ENCODE measurements around the gene CNST.
A peak's percentile ranks its signal among the peaks of the same experiment; 100 is the strongest.
"Not testable (repeated sequence)": the region's sequence is repeated elsewhere in the genome, so short reads cannot be mapped to it uniquely, and the experiment has no call there.

CNST gene

DNA sequence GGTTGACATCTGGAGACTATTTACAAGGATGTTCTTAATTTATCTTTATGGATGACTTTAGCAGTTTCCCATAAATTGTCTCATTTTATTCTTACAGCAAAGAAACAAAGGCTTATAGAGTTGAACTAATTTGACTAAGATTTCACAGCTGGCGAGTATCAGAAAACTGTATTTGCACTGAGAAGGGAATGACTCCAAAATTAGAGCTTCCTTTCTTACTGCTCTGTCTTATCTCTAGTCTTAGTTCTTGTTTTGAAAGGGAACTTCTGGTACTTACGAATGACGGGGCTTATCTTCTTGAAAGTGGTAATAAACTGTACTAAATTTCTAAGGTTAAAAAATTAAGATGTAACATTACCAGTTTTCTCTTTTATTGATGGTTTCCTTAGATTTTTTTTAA, 13.6 kb downstream of the CNST start:
- no peak overlapping the region for H3K4me3 ChIP-seq (ENCODE audit: low read length)
- DNase-seq (ENCODE audit: low read depth, low spot score), result no peak

DNA sequence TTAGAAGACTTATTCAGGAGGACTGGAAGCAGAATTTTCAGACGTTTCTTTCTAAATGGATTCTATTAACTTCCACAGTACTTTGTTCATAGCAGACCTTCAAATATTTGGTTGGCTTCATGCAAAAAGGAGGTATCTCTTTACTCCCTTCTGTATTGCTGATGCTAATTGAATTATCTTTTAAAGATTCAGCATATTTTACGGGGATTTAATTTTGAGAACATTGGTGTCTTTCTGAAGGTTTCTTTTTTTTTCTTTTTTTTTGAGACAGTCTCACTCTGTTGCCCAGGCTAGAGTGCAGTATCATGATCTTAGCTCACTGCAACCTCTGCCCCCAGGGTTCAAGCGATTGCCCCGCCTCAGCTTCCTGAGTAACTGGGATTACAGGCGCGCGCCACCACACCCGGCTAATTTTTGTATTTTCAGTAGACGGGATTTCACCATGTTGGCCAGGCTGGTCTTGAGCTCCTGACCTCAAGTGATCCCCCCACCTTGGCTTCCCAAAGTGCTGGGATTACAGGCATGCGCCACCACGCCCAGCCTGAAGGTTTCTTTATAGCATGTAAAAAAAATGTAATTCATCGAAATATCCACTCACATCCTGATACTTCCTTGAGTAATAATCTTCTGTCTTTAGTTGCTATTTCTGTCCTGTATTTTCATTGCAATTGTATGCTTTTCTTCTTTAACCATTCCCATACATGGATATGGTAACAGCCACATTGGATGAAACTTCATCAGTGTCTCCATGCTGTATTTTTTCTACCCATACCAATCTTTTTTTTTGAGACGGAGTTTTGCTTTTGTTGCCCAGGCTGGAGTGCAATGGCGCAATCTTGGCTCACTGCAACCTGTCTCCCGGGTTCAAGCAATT, 14.5 kb downstream of the CNST start:
- DNase-seq (ENCODE audit: low read depth, low spot score), result no peak
- no peak overlapping the region for H3K4me3 ChIP-seq (ENCODE audit: low read length)

DNA sequence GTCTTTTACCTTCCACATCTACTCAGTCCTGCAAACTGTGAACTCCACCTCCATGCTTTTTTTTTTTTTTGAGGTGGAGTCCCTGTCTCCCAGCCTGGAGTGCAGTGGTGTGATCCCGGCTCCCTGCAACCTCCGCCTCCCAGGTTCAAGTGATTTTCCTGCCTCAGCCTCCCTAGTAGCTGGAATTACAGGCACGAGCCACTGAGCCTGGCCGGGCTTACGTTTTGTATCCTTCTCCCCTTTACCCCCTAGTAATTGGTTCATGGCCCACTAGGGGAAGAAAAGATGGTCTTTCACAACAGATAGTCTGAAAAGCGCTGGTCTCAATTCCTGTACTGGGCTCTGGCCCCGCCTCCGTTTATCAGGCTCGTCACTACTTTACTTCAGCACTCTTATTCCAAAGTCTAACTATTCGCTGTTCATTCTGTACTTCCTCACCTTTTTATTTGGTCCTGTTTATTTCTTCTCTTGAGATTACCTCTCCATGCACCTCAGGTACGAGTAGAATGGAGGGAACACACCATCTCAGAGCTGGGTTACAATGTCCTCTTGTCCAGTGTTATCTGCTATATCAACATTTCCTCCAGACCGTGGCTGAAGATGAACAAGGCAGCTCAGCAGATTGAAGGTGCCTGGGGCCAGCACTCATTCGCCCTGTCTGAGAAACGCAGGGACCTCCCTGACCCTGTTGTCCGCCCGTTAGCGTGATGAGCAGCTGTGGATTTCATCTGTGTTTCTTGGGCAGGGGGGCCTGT, 16.2 kb downstream of the CNST start:
- no peak for DNase-seq (ENCODE audit: low read depth, low spot score)
- H3K4me3 ChIP-seq (ENCODE audit: low read length), result no peak overlapping the region

DNA sequence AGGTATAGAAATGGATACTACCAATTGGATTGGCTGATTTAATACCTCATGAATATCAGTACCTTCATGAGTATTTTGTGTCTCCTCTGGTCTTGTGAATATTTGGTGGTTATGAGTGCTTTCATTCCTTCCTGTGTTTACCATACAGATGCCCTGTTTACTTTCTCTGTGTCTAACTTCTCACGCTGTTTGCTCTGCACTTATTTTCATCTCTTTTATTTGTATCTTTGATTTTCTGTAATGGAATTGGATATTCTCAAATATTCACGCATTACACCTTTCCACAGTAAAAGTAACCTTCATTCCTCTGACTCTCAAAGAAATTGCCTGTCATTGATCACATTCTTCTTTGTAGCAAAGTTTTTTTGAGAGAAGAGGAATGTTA, 16.8 kb downstream of the CNST start:
- no peak overlapping the region for H3K4me3 ChIP-seq (ENCODE audit: low read length)
- DNase-seq (ENCODE audit: low read depth, low spot score), result no peak

DNA sequence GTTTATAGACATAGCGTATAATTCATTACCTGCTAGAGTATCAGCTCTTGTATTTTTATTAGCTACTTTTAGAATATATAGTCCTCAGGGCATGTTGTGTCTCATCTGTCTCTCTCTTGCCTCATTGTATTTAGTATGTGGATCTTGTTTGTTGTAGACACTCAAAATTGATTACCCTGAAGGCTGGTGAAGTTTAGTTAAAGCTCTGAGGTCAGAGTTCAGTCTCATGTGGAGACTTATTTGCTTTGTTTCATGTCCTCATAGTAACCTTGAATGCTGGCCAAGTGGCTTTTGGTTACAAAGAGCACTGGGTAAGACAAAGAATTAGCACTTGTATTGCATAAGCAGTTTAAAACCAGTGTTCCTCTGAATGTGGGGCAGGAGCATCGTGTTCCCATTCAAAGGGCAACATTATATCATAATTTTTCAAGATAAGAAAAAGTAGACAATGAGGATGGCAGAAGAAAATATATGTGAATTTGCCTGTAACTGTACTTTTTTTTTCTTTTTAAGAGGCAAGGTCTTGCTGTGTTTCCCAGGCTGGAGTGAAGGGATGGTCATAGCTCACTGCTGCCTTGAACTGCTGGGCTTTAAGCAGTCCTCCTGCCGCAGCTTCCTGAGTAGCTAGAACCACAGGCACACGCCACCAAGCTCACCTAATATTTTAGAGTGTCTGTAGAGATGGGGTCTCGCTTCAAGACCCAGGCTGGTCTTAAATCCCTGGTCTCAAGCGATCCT, 17.4 kb downstream of the CNST start:
- no peak overlapping the region for H3K4me3 ChIP-seq (ENCODE audit: low read length)
- DNase-seq (ENCODE audit: low read depth, low spot score), result no peak

DNA sequence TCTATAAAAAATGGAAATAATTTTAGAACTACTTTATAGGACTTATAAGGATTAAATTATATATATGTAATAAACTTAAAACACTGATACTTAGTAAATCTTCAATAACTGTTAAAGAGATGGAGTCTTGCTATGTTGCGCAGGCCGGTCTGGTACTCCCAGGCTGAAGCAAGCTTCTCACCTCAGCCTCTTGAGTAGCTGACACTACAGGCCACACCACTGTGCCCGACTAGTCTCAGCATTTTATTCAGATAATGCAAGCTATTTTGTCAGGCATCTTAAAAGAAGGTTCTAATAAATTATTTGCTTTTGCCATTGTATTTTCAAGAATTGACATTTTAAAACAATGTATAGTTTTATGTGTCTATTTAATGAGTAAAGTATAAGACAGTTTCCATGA, 20.8 kb downstream of the CNST start:
- no peak overlapping the region for H3K4me3 ChIP-seq (ENCODE audit: low read length)

DNA sequence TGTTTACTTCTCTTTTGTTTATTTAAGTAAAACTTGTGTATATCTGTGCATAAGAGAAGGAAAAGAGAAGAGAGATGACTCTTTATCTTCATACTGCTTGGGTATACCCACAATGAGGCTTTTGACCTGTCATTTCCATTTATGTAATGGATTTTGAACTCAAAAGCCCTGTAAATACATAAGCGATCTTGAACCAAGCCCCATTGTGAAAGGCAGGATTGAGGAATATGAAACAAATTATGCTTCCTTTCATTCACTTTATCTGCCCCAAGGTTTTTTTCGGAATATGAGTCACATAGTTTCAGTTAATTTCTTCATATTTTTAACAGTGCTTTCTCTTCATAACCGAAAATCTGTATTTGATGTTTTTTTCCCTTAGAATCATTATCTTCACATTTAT, 21.4 kb downstream of the CNST start:
- DNase-seq (ENCODE audit: low read depth, low spot score), result no peak
- H3K4me3 ChIP-seq (ENCODE audit: low read length), result no peak overlapping the region

More for the DNA sequence above, 20.8 kb downstream of the CNST start:
- DNase-seq (ENCODE audit: low read depth, low spot score), result no peak

DNA sequence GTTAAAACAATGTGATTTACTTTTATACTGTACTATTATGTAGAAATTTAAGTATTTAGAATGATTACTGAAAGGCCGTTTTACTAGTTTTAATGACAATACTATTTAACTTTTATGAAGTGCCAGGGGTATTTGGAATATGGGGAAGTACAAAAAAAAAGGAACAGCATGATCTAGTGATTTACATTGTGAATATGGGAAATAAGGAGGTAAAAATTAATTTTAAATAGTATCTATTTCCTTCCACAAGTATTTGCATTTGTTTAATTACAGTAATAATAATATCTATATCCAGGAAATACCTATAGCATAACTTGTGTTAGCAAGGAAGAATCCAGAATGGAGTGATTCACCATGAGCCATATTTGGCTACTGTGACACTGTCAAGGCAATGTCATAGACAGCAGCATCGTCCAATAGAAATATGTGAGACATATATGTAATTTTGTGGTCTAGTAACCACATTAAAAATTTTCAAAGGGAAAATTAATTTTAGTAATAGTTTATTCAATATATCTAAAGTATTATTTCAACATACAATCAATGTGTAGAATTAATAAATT, 22.0 kb downstream of the CNST start:
- no peak for DNase-seq (ENCODE audit: low read depth, low spot score)
- H3K4me3 ChIP-seq (ENCODE audit: low read length), result no peak overlapping the region

DNA sequence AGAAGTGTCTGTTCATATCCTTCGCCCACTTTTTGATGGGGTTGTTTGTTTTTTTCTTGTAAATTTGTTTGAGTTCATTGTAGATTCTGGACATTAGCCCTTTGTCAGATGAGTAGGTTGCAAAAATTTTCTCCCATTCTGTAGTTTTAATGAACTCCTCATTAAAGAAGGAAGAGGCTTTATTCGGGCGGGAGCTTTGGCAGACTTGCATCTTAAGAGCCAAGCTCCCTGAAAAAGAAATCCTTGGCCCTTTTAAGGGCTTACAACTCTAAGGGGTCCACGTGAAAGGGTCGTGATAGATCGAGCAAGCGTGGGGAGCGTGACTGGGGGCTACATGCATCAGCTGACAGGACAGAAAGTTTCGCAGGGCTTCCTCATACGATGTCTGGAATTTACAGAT, 23.7 kb downstream of the CNST start:
- H3K4me3 ChIP-seq (ENCODE audit: low read length), result not testable (repeated sequence)

DNA sequence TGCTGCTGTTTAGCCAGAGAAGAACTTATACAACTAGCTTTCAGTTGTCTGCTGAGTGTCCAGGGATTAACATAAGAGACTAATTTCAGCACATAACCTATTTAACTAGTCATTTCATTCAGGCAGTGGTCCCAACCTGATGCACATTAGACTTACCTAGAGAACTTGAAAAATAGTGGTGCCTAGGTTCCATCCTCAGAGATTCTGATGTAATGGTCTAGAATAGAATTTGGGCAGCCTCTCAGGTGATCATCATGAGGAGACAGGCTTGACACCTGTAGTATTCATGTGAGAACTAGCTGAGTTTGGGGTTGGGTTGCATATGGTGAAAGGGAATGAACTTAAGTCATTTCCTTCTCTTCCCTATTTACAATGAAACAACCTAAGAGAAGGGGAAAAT, 24.8 kb downstream of the CNST start:
- no peak for DNase-seq (ENCODE audit: low read depth, low spot score)
- H3K4me3 ChIP-seq (ENCODE audit: low read length), result no peak overlapping the region

More for the DNA sequence above, 23.7 kb downstream of the CNST start:
- not testable (repeated sequence) for DNase-seq (ENCODE audit: low read depth, low spot score)

DNA sequence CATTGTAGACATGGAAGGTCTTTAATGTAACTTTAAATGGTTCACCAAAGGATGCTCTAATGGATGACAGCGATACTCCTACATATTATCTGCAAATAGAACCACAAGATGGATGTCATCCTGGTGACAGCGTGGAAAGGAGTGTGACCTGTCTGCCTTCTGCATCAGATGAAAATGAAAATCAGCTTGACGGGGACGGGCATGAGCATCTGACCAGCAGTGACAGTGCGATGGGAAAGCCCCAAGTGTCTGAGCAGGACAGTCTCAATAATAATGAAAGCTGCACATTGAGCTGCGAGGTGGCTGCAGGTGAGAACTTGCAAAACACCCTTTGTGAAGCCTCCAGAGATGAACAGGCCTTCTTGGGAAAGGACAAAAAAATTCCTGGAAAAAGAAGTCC, 25.2 kb downstream of the CNST start:
- H3K4me3 ChIP-seq (ENCODE audit: low read length), result no peak overlapping the region
- DNase-seq (ENCODE audit: low read depth, low spot score), result no peak

DNA sequence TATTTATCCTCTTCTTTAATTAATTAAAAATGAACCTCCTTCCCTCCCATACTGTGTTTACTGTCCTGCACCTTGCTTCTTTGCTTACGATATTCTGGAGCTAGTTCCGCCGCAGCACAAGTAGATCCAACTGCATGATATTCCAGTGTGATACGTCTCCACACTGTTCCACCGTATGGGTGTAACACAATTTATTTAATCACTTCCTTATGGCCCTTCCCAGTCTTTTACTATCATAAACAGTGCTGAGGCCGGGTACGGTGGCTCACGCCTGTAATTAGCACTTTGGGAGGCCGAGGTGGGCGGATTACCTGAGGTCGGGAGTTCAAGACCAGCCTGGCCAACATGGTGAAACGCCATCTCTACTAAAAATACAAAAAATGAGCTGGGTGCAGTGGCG, 25.7 kb downstream of the CNST start:
- no peak overlapping the region for H3K4me3 ChIP-seq (ENCODE audit: low read length)
- no peak for DNase-seq (ENCODE audit: low read depth, low spot score)

DNA sequence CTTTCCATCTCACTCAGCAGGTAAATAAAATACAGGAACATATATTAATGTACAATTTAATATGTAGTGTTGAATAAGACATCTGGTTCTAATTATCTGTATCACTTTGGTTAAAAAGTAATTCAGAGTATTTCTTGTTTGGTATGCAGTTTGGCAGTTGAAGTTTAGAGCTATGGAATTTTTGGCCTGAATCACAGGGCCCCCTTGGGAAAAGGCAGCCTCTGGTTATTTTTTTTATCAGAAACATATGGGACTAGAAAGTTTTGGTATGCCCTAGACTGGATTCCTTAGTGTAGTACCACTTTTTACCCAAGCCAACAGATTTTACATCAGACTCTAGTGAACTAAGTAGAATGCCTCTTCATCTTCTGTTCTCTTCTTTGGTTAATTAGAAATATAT, 26.4 kb downstream of the CNST start:
- H3K4me3 ChIP-seq (ENCODE audit: low read length), result no peak overlapping the region
- no peak for DNase-seq (ENCODE audit: low read depth, low spot score)

DNA sequence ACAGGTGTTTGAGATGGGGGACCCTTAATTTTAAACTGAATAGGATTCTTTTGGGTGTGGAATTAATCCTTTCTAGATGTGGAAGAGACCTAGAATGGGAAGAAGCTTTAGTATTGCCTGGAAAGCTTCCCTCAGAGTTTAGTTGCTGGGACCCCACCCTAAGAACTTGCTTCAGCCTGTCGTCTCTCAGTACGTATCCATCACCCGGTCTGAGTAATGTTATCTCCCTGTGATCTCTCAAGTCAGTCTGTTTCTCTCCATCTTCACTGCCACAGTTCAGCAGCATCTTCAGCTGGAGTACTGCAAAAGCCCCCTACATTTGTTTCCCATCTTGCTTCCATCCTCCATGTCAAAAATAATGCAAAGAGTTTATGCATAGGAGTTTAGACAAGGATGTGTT, 28.9 kb downstream of the CNST start:
- DNase-seq (ENCODE audit: low read depth, low spot score), result no peak
- H3K4me3 ChIP-seq (ENCODE audit: low read length), result no peak overlapping the region

DNA sequence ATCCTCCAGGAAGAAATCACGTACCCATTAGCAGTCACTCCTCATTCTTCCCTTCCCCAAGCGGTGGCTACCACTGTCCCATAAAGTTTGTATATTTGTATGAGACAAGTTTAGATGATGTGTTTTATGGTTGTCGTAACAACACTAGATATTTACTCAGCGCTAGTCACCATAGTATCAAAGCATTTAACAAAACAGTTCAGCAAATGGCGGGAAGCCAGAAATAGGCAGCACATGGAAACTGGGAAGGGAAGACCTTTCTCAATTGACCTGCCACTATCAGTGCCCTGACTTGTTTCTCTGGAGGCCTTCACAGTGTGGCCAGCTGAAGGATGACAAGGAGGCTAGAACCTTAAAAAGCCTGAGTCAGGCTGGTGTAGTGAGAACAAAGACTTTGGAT, 31.1 kb downstream of the CNST start:
- H3K4me3 ChIP-seq (ENCODE audit: low read length), result no peak overlapping the region
- no peak for DNase-seq (ENCODE audit: low read depth, low spot score)

DNA sequence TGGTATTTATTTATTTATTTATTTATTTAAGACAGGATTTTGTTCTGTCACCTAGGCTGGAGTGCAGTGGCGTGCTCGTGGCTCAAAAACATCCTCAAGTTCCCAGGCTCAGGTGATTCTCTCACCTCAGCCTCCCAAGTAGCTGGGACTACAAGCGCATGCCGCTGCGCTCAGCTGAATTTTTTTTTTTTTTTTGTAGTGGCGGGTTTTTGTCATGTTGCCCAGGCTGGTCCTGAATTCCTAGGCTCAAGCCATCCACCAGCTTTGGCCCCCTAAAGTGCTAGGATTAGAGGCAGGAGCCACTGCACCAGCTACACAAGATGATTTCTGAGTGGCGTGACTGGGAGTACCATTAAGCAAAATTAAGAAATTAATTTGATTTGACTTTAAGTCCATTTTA, 31.7 kb downstream of the CNST start:
- no peak for DNase-seq (ENCODE audit: low read depth, low spot score)
- H3K4me3 ChIP-seq (ENCODE audit: low read length), result no peak overlapping the region

DNA sequence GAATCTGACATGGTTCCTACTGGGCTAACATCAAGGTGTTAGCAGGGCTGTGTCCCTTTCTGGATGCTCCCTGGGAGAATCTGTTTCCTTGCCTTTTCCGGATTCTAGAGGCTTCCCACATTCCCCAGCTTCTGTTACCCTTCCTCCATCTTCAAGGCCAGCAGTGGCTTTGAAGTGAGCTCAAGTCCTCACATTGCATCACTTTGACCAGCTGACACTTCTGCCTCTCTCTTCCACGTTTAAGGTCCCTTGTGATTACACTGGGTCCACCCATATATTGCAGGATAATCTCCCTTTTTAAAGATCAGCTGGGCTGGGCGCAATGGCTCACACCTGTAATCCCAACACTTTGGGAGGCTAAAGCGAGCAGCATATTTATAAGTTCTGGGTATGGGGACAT, 33.1 kb downstream of the CNST start:
- no peak overlapping the region for H3K4me3 ChIP-seq (ENCODE audit: low read length)
- no peak for DNase-seq (ENCODE audit: low read depth, low spot score)

DNA sequence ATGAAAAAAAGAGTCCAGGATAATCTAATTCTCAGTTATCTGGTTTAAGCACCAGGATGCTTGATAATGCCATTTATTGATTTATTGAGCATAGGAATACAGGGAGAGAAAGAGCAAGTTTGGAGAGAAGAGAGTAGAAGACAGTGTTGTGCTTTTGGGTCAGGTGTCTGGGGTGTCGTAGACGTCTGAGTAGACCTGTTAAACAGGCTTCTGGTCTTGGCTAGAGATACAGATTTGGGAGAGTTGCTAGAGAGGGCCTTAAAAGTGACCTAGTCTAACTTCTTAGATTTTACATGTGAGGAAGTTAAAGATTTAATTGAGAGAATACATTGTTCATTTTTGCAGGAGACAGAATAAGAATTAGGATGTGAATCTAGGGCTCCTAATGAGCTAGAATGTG, 34.3 kb downstream of the CNST start:
- no peak overlapping the region for H3K4me3 ChIP-seq (ENCODE audit: low read length)
- no peak for DNase-seq (ENCODE audit: low read depth, low spot score)

DNA sequence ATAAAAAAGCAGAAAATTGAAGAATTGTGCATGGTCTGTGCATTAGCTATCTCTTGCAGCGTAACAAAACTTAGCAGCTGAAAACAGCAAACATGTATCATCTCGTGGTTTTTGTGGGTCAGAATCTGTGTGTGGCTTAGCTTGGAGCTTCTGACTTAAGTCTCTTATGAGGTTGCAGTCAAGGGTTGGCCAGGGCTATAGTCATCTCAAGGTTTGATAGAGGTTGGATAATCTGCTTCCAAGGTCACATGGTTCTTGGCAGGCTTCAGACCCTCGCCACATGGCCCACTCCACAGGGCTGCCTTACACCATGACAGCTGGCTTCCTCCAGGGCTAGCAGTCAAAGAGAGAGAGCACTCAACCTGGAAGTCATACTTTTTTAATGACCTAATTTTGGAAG, 35.9 kb downstream of the CNST start:
- no peak overlapping the region for H3K4me3 ChIP-seq (ENCODE audit: low read length)
- peak; percentile 67 for DNase-seq (ENCODE audit: low read depth, low spot score)

DNA sequence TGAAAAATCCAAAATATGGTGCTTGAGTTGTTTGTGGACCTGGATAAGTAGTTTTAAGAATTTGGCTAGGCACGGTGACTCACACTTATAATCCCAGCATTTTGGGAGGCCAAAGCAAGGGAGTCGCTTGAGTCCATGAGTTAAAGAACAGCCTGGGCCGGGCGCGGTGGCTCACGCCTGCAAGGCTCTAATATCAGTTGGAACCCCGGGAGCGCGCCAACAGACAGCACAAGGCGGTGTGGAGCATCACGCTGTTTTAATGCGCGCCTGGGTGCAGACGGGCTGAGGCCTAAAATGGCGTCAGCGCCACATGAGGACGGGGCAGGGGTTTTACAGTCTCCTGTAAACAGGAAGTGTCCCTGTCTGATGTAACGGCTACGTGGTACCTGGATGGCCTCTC, 39.0 kb downstream of the CNST start:
- not testable (repeated sequence) for H3K4me3 ChIP-seq (ENCODE audit: low read length); DNase-seq (ENCODE audit: low read depth, low spot score)
